Prostate gland (tissue), 2 donors: ENCODE results near the gene RNPEPL1.
A peak's percentile ranks its signal among the peaks of the same experiment; 100 is the strongest.

Experiments used
- POLR2AphosphoS5 ChIP-seq: sonication (generic); formaldehyde crosslinking; IDR thresholded peaks from one replicate; pipeline ENCODE4 v1.6.1; 2017; ENCODE audit warnings: antibody characterized with exemption
- TF ChIP-seq, protein P1 (sequence below), 4 experiments: fragments of 200-600 bp in 2 of 4; fragments of 450-650 bp in 2 of 4; sonication (generic) in 2 of 4; IDR thresholded peaks; 1 replicate in 3 of 4; 2 replicates in 1 of 4; pipeline ENCODE4 v1.5.1; 2016 to 2019; ENCODE audit warnings: antibody characterized with exemption in 4 of 4, mild to moderate bottlenecking in 2 of 4, moderate library complexity in 2 of 4

DNA sequence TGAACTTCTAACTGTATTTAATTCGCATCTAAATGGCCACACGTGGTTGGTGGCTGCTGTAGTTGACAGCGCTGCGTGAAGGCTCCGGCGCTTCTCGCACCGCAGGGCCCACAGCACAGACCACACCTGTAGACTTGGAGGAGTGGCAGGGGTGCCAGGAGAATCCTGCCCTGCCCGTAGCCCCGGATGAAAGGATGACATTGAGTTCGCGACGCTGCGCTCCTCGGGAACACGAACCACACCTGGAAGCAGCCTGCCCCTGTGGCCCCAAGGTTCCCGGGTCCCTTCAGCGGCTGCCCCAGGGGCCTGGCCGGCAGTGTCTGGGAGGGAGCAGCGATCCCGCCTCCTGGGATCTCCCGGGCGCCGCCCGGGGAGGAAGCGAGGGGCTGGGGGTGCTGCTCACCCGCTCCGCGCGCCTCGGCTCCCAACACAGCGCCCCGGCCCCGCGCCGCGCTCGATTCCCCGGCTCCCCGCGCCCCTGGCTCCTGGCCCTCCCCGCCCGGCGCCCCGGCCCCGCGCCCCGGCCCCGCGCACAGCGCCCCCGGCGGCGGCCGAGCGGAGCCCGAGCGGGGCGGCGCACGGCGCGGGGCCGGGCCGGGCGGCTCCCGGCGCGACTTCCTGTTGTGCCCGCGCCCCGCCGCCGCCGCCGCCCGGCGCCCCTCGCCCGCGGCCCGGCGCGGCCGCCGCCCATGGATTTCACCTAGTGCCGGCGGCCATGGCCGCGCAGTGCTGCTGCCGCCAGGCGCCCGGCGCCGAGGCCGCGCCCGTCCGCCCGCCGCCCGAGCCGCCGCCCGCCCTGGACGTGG lies at the start of gene RNPEPL1:
- TF ChIP-seq, protein P1, sequence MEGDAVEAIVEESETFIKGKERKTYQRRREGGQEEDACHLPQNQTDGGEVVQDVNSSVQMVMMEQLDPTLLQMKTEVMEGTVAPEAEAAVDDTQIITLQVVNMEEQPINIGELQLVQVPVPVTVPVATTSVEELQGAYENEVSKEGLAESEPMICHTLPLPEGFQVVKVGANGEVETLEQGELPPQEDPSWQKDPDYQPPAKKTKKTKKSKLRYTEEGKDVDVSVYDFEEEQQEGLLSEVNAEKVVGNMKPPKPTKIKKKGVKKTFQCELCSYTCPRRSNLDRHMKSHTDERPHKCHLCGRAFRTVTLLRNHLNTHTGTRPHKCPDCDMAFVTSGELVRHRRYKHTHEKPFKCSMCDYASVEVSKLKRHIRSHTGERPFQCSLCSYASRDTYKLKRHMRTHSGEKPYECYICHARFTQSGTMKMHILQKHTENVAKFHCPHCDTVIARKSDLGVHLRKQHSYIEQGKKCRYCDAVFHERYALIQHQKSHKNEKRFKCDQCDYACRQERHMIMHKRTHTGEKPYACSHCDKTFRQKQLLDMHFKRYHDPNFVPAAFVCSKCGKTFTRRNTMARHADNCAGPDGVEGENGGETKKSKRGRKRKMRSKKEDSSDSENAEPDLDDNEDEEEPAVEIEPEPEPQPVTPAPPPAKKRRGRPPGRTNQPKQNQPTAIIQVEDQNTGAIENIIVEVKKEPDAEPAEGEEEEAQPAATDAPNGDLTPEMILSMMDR (IDR thresholded peaks at IDR 0.05), result peak in 2 of 4 experiments; percentile 1 to 16
- TF ChIP-seq POLR2AphosphoS5, result no peak
